ENCODE measurements around the gene WNT7A. TPM values are rescaled to one million over a fixed set of nuclear protein-coding genes. Genes with fewer than 3 reads are reported as not detected.

WNT7A gene
- total RNA-seq, 4 donors from 2014 or later, result 0.09 to 0.91 (median 0.73) TPM; not detected in 1

GRCh38 chr3:13790376-13791197 lies 89.3 kb downstream of the WNT7A start:
- DNase-seq, result no peak
- 69 to 83% methylated on average over 10 to 13 of the region's 13 CpGs for WGBS, 2 donors
- H3K27me3 ChIP-seq, result peaks cover 0 to 91% (median 0%) of the 10 kb centered on the region in 4 donors
- TF ChIP-seq POLR2A (IDR thresholded peaks at IDR 0.05), result no peak
- TF ChIP-seq CTCF (IDR thresholded peaks at IDR 0.05), result no peak
- H3K27ac ChIP-seq, result no peak overlapping the region
- no peaks in the 10 kb centered on the region for H3K36me3 ChIP-seq
- intact Hi-C loops (cut with DNase I), result no loop called here
- H3K9me3 ChIP-seq, result no peaks in the 10 kb centered on the region
- no peaks in the 10 kb centered on the region for H3K4me1 ChIP-seq
- H3K4me3 ChIP-seq, result no peak overlapping the region

GRCh38 chr3:13788522-13789424 lies 91.1 kb downstream of the WNT7A start:
- H3K4me1 ChIP-seq, result no peaks in the 10 kb centered on the region
- TF ChIP-seq CTCF (IDR thresholded peaks at IDR 0.05) (no peak), POLR2A (IDR thresholded peaks at IDR 0.05) (no peak)
- peaks cover 0 to 90% (median 0%) of the 10 kb centered on the region in 4 donors for H3K27me3 ChIP-seq
- intact Hi-C loops (cut with DNase I), result no loop called here
- no peaks in the 10 kb centered on the region for H3K36me3 ChIP-seq
- H3K27ac ChIP-seq, result no peak overlapping the region
- 68 to 71% methylated on average over 8 to 9 of the region's 9 CpGs for WGBS, 2 donors
- H3K9me3 ChIP-seq, result no peaks in the 10 kb centered on the region
- DNase-seq, result no peak
- no peak overlapping the region for H3K4me3 ChIP-seq

GRCh38 chr3:13787533-13788132 lies 92.2 kb downstream of the WNT7A start:
- Histone ChIP-seq H3K27ac (no peak overlapping the region), H3K9me3 (no peaks in the 10 kb centered on the region), H3K27me3 (peaks cover 0 to 86% (median 0%) of the 10 kb centered on the region in 4 donors), H3K4me1 (no peaks in the 10 kb centered on the region), H3K36me3 (no peaks in the 10 kb centered on the region), H3K4me3 (no peak overlapping the region)
- DNase-seq, result no peak
- no peak for TF ChIP-seq CTCF (IDR thresholded peaks at IDR 0.05)
- TF ChIP-seq POLR2A (IDR thresholded peaks at IDR 0.05), result no peak
- intact Hi-C loops (cut with DNase I), result no loop called here
- 40 to 45% methylated on average over 4 to 8 of the region's 19 CpGs for WGBS, 2 donors

GRCh38 chr3:13786811-13787210 lies 93.1 kb downstream of the WNT7A start:
- Histone ChIP-seq H3K4me3 (no peak overlapping the region), H3K27me3 (peaks cover 0 to 84% (median 0%) of the 10 kb centered on the region in 4 donors), H3K4me1 (no peaks in the 10 kb centered on the region), H3K36me3 (no peaks in the 10 kb centered on the region), H3K27ac (no peak overlapping the region), H3K9me3 (no peaks in the 10 kb centered on the region)
- 73 to 86% methylated on average over 8 to 10 of the region's 10 CpGs for WGBS, 2 donors
- DNase-seq, result no peak
- TF ChIP-seq POLR2A (IDR thresholded peaks at IDR 0.05), result no peak
- no peak for TF ChIP-seq CTCF (IDR thresholded peaks at IDR 0.05)
- intact Hi-C loops (cut with DNase I), result no loop called here

Measured in esophagus squamous epithelium (tissue), 5 donors.